B cell (primary cell): ENCODE data around the gene RIOK3. TPM values are rescaled to one million over a fixed set of nuclear protein-coding genes. Genes with fewer than 3 reads are reported as not detected.

Source experiments
- ATAC-seq: fragments of 200-7000 bp; cut with Tn5 transposase; one replicate; pipeline ENCODE4 v1.10.0; 2021; ENCODE audit warnings: low read depth, mild to moderate bottlenecking, moderate number of reproducible peaks, moderate library complexity
- CTCF ChIA-PET: fragments of 350-600 bp; sonication (Branson Sonifier 250); formaldehyde crosslinking; loops from one replicate; lab custom pipeline; 2021; ENCODE audit warnings: antibody characterized with exemption, inconsistent platforms; lab: Charles Lee
- POLR2A ChIA-PET: fragments of 350-600 bp; sonication (Branson Sonifier 250); formaldehyde crosslinking; loops from one replicate; lab custom pipeline; 2021; ENCODE audit warnings: antibody characterized with exemption; lab: Charles Lee
- DNase-seq: peaks from one replicate; pipeline ENCODE4 v3.0.0; 2013
- H2AFZ ChIP-seq: 2 replicates; pipeline ENCODE4 v1.6.1; 2012; ENCODE audit warnings: mild to moderate bottlenecking, low read depth, low read length; ENCODE audit not compliant: insufficient read depth, poor library complexity, severe bottlenecking
- H3K27ac ChIP-seq, 2 donors: 1 replicate in 1 of 2; 2 replicates in 1 of 2; pipeline ENCODE4 v1.5.1; 2012 to 2013; ENCODE audit warnings: low read length in 2 of 2, mild to moderate bottlenecking in 2 of 2, moderate library complexity in 1 of 2
- H3K27me3 ChIP-seq, 4 experiments: fragments of 200-600 bp in 1 of 4; sonication (generic) in 1 of 4; replicated peaks in 1 of 4; 1 replicate in 2 of 4; 2 replicates in 2 of 4; pipeline versions ENCODE4 v1.6.1 to v1.7.0; 2013 to 2016; ENCODE audit warnings: low read length in 3 of 4, mild to moderate bottlenecking in 2 of 4, mixed read lengths in 1 of 4, moderate library complexity in 1 of 4; ENCODE audit not compliant: insufficient read depth in 4 of 4, control insufficient read depth in 3 of 4; ENCODE audit errors: control extremely low read depth in 1 of 4
- H3K36me3 ChIP-seq, 2 experiments: replicated peaks in 1 of 2; 1 replicate in 1 of 2; 2 replicates in 1 of 2; pipeline versions ENCODE4 v1.6.1 to v1.7.1; 2013; ENCODE audit warnings: low read length in 1 of 2; ENCODE audit not compliant: insufficient read depth in 2 of 2, control insufficient read depth in 1 of 2; ENCODE audit errors: control extremely low read depth in 1 of 2, extremely low read depth in 1 of 2
- H3K4me1 ChIP-seq, 2 donors: fragments of 200-600 bp in 1 of 2; sonication (generic) in 1 of 2; 1 replicate in 1 of 2; 2 replicates in 1 of 2; pipeline versions ENCODE4 v1.5.1 to v1.6.1; 2013 to 2017; ENCODE audit warnings: low read length in 2 of 2; ENCODE audit not compliant: control insufficient read depth in 2 of 2, insufficient read depth in 2 of 2
- H3K4me2 ChIP-seq: replicated peaks from 2 replicates; pipeline ENCODE3; 2012; ENCODE audit warnings: mild to moderate bottlenecking, low read depth, low read length; ENCODE audit not compliant: poor library complexity, severe bottlenecking
- H3K4me3 ChIP-seq, 5 experiments: fragments of 200-600 bp in 1 of 5; sonication (generic) in 1 of 5; 1 replicate in 3 of 5; 2 replicates in 2 of 5; pipeline versions ENCODE4 v1.5.1 to v1.7.0; 2011 to 2016; ENCODE audit warnings: low read length in 4 of 5, mild to moderate bottlenecking in 4 of 5, low read depth in 2 of 5, control low read depth in 1 of 5, moderate library complexity in 1 of 5; ENCODE audit not compliant: insufficient read depth in 1 of 5; ENCODE audit errors: control extremely low read depth in 1 of 5, extremely low read depth in 1 of 5
- H3K79me2 ChIP-seq: fragments of 200-600 bp; sonication (generic); one replicate; pipeline ENCODE4 v1.6.0; 2016; ENCODE audit warnings: low read length; ENCODE audit not compliant: control insufficient read depth, insufficient read depth
- H3K9ac ChIP-seq: fragments of 200-600 bp; sonication (generic); 2 replicates; pipeline ENCODE4 v1.6.1; 2017; ENCODE audit warnings: mild to moderate bottlenecking, low read length, moderate library complexity
- H3K9me3 ChIP-seq, 3 donors: one replicate each; pipeline versions ENCODE4 v1.6.1 to v1.7.1; 2013; ENCODE audit warnings: low read length in 2 of 3; ENCODE audit not compliant: control insufficient read depth in 2 of 3, insufficient read depth in 1 of 3; ENCODE audit errors: control extremely low read depth in 1 of 3
- H4K20me1 ChIP-seq: 2 replicates; pipeline ENCODE4 v1.6.0; 2012; ENCODE audit warnings: mild to moderate bottlenecking, low read length; ENCODE audit not compliant: insufficient read depth, control insufficient read depth, poor library complexity, severe bottlenecking
- H3K27ac Mint-ChIP-seq: one replicate; pipeline ENCODE4 v1.8.0; 2021; ENCODE audit warnings: mixed read lengths
- H3K27me3 Mint-ChIP-seq: one replicate; pipeline ENCODE4 v1.8.0; 2021; ENCODE audit warnings: mixed read lengths
- H3K4me1 Mint-ChIP-seq: one replicate; pipeline ENCODE4 v1.8.0; 2021; ENCODE audit warnings: mixed read lengths
- H3K4me3 Mint-ChIP-seq: one replicate; pipeline ENCODE4 v1.8.0; 2021; ENCODE audit warnings: mixed read lengths
- H3K9me3 Mint-ChIP-seq: one replicate; pipeline ENCODE4 v1.8.0; 2022; ENCODE audit warnings: mixed read lengths; ENCODE audit not compliant: insufficient read depth
- EZH2 ChIP-seq: IDR thresholded peaks from 2 replicates; pipeline ENCODE4 v1.6.1; 2012; ENCODE audit warnings: borderline replicate concordance, low read depth, mild to moderate bottlenecking, moderate library complexity, low read length; ENCODE audit not compliant: insufficient read depth, poor library complexity, severe bottlenecking
- WGBS: methylation state at CpG from one replicate; pipeline ENCODE4 v1.1.5; 2013; ENCODE audit warnings: missing lambda C conversion rate; ENCODE audit not compliant: insufficient coverage; 5-methylcytosine and 5-hydroxymethylcytosine counted together
- intact Hi-C: fragments of 100-400 bp; cut with micrococcal nuclease; formaldehyde crosslinking; loops from one replicate; pipeline ENCODE4 v1.10.0; 2022
- polyA plus RNA-seq: library from polyadenylated mRNA; depleted of rRNA; stranded (reverse); fragments of >200 nt; gene quantifications from 2 replicates; pipeline ENCODE4 v1.2.3, GENCODE V29; 2012
- total RNA-seq, 2 donors: library from RNA; stranded (reverse); fragments of 120-200 nt in 1 of 2; gene quantifications; 1 replicate in 1 of 2; 2 replicates in 1 of 2; pipeline versions ENCODE4 v1.2.3 to v1.2.4, GENCODE V29; 2013 to 2022
- TF ChIP-seq, protein P1 (sequence below): fragments of 200-600 bp; IDR thresholded peaks from one replicate; pipeline ENCODE4 v1.8.0; 2022; ENCODE audit warnings: antibody characterized with exemption, mild to moderate bottlenecking

The RIOK3 gene
- total and polyA plus RNA-seq, 2 donors (not counting 1 experiment from before 2014, with no cell fraction given), result 42.5 to 83.4 TPM

DNA sequence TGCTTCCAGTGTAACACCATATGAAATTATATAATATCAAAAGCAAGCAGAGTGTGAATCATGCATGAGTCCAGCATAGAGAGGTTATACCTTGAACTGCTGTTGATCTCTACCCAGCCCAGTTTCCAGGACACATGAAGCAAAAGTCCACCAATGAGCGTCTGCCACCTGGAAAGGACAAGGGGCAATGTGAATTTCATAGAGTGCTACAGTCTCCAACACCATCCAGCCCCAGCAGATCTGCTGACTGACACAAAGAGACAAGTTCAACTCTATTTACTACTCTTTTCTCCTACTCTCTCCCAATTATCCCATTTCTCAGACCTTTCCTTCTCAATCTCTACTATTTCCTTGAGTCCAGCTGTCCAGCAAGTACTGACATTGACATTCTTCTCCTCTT lies 31.8 kb upstream of the RIOK3 start:
- DNase-seq, result no peak
- no peaks in the 10 kb centered on the region for H3K27me3 ChIP-seq
- ChIA-PET CTCF (interaction anchor here (1.1 to 1.6 kb wide), 3 partner anchors 8 to 319 kb away, joined by 3 to 4 read pairs (median 4); no protein-coding TSS in a partner anchor), POLR2A (no interaction called here)
- H3K79me2 ChIP-seq, result peaks cover 5% of the 10 kb centered on the region
- H3K4me1 ChIP-seq, result peaks cover 23 to 30% of the 10 kb centered on the region in 2 donors
- H3K4me3 ChIP-seq, result no peak overlapping the region
- intact Hi-C loops, result no loop called here
- H3K36me3 ChIP-seq, result no peaks in the 10 kb centered on the region
- H4K20me1 ChIP-seq, result no peaks in the 10 kb centered on the region
- H2AFZ ChIP-seq, result no peak overlapping the region
- Mint-ChIP-seq H3K4me3 (peak overlapping the region; percentile 20), H3K27ac (peak overlapping the region; percentile 46), H3K27me3 (no peaks in the 10 kb centered on the region), H3K4me1 (peaks cover 30% of the 10 kb centered on the region), H3K9me3 (no peaks in the 10 kb centered on the region)
- H3K27ac ChIP-seq, result no peak overlapping the region
- H3K4me2 ChIP-seq, result no peak overlapping the region
- TF ChIP-seq EZH2, result no peak
- TF ChIP-seq, protein P1, sequence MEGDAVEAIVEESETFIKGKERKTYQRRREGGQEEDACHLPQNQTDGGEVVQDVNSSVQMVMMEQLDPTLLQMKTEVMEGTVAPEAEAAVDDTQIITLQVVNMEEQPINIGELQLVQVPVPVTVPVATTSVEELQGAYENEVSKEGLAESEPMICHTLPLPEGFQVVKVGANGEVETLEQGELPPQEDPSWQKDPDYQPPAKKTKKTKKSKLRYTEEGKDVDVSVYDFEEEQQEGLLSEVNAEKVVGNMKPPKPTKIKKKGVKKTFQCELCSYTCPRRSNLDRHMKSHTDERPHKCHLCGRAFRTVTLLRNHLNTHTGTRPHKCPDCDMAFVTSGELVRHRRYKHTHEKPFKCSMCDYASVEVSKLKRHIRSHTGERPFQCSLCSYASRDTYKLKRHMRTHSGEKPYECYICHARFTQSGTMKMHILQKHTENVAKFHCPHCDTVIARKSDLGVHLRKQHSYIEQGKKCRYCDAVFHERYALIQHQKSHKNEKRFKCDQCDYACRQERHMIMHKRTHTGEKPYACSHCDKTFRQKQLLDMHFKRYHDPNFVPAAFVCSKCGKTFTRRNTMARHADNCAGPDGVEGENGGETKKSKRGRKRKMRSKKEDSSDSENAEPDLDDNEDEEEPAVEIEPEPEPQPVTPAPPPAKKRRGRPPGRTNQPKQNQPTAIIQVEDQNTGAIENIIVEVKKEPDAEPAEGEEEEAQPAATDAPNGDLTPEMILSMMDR, result no peak
- 100% methylated on average over 1 of the region's 1 CpG for WGBS
- no peak overlapping the region for H3K9ac ChIP-seq
- ATAC-seq, result no peak
- no peaks in the 10 kb centered on the region for H3K9me3 ChIP-seq

DNA sequence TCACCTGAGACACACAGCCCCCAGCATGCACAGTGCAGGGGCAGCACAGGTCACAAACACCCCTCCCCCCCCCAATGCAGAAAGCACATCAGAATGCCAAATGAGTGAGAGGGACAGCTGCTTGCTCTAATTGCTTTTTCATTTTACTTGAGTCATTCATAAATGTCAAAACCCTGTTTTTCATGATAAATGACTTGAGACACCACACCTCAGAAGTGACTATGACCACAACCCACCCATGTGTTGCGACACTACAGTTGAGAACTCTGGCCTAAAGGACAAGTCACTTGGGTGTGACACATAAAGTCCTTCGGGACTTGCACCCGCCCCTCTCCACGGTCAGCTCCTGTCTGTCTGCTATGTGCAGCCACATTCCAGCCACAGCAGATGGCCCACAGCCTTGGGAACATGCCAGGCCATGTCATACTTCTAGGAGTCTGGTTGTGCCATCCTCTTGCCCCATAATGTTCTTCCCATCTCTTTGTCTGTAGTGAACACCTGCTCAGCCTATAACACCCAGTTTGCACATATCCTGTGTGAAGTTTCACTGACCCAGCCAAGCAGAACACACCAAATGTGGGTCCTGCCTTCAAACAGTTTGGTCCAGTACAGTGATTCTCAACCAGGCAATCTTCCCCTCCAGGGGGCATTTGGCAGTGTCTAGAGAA lies 30.2 kb upstream of the RIOK3 start:
- ATAC-seq, result peak; percentile 87

More for the DNA sequence above, 30.2 kb upstream of the RIOK3 start:
- peak overlapping the region; percentile 38 for H3K9ac ChIP-seq
- Mint-ChIP-seq H3K9me3 (no peaks in the 10 kb centered on the region), H3K4me1 (peaks cover 30% of the 10 kb centered on the region), H3K27ac (peak overlapping the region; percentile 86), H3K4me3 (peak overlapping the region; percentile 75), H3K27me3 (no peaks in the 10 kb centered on the region)
- H4K20me1 ChIP-seq, result no peaks in the 10 kb centered on the region
- H3K4me1 ChIP-seq, result peaks cover 23 to 28% of the 10 kb centered on the region in 2 donors
- DNase-seq, result peak; percentile 55
- no peaks in the 10 kb centered on the region for H3K36me3 ChIP-seq
- H3K4me2 ChIP-seq, result peak overlapping the region; percentile 70
- peak overlapping the region in 1 of 5 experiments; percentile 38 for H3K4me3 ChIP-seq
- no peaks in the 10 kb centered on the region for H3K27me3 ChIP-seq
- no peaks in the 10 kb centered on the region for H3K9me3 ChIP-seq
- peak overlapping the region; percentile 13 to 46 for H3K27ac ChIP-seq
- TF ChIP-seq, protein P1, result no peak
- TF ChIP-seq EZH2, result no peak
- ChIA-PET POLR2A (interaction anchor here (0.6 to 1.9 kb wide), 2 partner anchors 30 to 331 kb away, joined by 5 to 6 read pairs; partner anchors contain the start of gene RIOK3), CTCF (interaction anchor here (0.8 to 2.2 kb wide), 6 partner anchors 10 to 93 kb away, joined by 3 to 11 read pairs (median 4); no protein-coding TSS in a partner anchor)
- intact Hi-C loops, result no loop called here
- peak overlapping the region; percentile 56 for H2AFZ ChIP-seq
- H3K79me2 ChIP-seq, result peaks cover 5% of the 10 kb centered on the region
- WGBS, result 5% methylated on average over 4 of the region's 4 CpGs
